Dendritic cell treated with granulocyte-macrophage colony-stimulating factor and Interleukin-4, amounts not matched to agents 40 ng/mL and 50 ng/mL, for 4 days (primary cell): ENCODE measurements around the gene DDX41.
"Not testable (repeated sequence)": the region's sequence is repeated elsewhere in the genome, so short reads cannot be mapped to it uniquely, and the experiment has no call there.

Experiments used
- H3K27ac Mint-ChIP-seq: one replicate; pipeline ENCODE4 v1.8.0; 2022; ENCODE audit warnings: mild to moderate bottlenecking, mixed read lengths
- H3K27me3 Mint-ChIP-seq: one replicate; pipeline ENCODE4 v1.8.0; 2022; ENCODE audit warnings: mild to moderate bottlenecking, mixed read lengths
- H3K36me3 Mint-ChIP-seq: one replicate; pipeline ENCODE4 v1.8.0; 2022; ENCODE audit warnings: low read depth, mixed read lengths
- H3K4me1 Mint-ChIP-seq: one replicate; pipeline ENCODE4 v1.8.0; 2022; ENCODE audit warnings: low read depth, mixed read lengths
- H3K4me3 Mint-ChIP-seq: one replicate; pipeline ENCODE4 v1.8.0; 2022; ENCODE audit warnings: mild to moderate bottlenecking, moderate library complexity, mixed read lengths
- H3K9me3 Mint-ChIP-seq: one replicate; pipeline ENCODE4 v1.8.0; 2022; ENCODE audit warnings: mixed read lengths
- intact Hi-C: fragments of 100-400 bp; cut with micrococcal nuclease; formaldehyde crosslinking; loops from one replicate; pipeline ENCODE4 v1.15.0; 2022

DDX41 gene

DNA sequence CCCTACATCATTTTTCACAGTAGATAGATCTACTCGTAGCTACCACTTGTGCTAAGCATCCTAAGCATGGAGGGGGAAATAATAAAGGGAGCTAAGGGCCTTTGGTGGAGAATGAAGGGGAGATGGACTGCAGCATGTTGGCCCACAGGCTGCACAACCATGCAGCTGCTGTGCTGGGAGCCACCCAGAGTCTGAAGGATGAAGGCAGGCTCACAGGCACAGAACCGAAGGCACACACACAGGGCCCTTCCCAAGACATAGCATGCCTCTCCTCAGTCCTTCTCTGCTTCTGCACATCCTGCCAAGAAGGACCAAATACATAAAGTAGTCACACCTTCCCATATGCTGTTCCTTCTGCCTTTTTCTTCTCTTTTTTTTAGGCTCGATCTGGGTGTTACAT, 31.0 kb upstream of the DDX41 start:
- Mint-ChIP-seq H3K4me1 (peaks cover 46% of the 10 kb centered on the region), H3K4me3 (no peak overlapping the region), H3K27ac (no peak overlapping the region), H3K27me3 (no peaks in the 10 kb centered on the region), H3K36me3 (peaks cover 32% of the 10 kb centered on the region), H3K9me3 (no peaks in the 10 kb centered on the region)
- intact Hi-C loops: no loop called here

DNA sequence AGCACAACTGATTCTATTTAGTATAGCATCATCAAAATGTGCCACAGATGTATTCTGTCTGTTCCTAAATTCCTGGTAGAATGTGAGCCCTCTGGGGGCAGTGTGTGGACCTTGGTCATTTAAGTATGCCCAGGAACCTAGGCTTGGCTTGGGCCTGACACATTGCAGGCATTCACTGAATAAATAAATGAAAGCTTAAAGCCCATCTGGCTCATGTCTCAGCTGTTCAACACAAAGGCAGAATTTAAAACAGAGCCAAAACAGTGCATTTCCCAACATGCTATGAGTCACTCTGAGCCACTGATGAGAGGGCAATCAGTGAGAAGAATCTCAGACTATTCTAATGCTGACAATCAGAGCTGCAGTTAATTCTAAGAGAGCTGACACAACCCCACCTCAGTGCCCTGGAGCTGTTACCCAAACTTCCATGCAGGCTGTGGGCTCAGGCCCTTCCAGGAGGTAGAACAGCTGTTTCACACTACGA, 29.5 kb upstream of the DDX41 start:
- peak overlapping the region; percentile 50 for H3K27ac Mint-ChIP-seq
- intact Hi-C loops: no loop called here
- no peaks in the 10 kb centered on the region for H3K27me3 Mint-ChIP-seq
- H3K4me1 Mint-ChIP-seq: peaks cover 37% of the 10 kb centered on the region
- H3K9me3 Mint-ChIP-seq: no peaks in the 10 kb centered on the region
- H3K36me3 Mint-ChIP-seq: peaks cover 29% of the 10 kb centered on the region
- no peak overlapping the region for H3K4me3 Mint-ChIP-seq

DNA sequence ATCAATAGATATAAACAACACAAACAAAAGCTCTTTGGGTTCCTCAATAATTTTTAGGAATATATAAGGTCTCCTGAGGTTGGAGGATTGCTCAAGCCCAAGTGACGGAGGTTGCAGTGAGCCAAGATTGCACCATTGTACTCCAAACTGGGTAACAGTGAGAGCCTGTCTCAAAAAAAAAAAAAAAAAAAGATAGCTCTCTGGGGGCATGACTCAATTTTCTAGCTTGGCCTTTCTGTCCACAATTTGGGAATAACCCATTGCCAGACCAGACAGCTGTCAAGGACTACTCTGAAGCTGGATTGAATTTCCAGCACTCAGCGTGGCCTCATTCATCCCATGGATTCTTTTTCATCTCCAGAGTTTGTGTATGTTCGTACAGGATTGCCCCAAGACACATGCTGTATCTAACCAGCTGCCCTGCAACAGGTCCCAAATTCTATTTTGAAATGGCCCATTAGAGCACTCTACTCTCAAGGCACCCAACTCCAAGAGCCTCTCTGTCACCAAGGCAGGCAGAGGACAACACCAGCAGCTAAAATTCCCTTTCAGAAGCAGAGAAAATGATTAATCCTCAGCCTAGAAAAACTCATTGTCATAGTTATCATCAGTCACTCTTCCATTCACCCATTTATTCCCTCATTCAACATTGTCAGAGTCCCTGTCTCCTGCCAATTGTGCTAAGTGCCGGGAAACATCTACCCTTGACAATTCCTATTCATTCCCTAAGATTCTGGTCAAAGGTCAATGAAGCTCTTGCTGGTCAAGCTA, 28.9 kb upstream of the DDX41 start:
- H3K4me3 Mint-ChIP-seq: no peak overlapping the region
- no peak overlapping the region for H3K27ac Mint-ChIP-seq
- H3K27me3 Mint-ChIP-seq: no peaks in the 10 kb centered on the region
- H3K9me3 Mint-ChIP-seq: no peaks in the 10 kb centered on the region
- intact Hi-C loops: no loop called here
- peaks cover 37% of the 10 kb centered on the region for H3K4me1 Mint-ChIP-seq
- peaks cover 25% of the 10 kb centered on the region for H3K36me3 Mint-ChIP-seq

- intact Hi-C loops: no loop called here
- Mint-ChIP-seq H3K9me3 (no peaks in the 10 kb centered on the region), H3K36me3 (peaks cover 41% of the 10 kb centered on the region), H3K27me3 (no peaks in the 10 kb centered on the region), H3K4me1 (peaks cover 21% of the 10 kb centered on the region), H3K4me3 (no peak overlapping the region), H3K27ac (no peak overlapping the region)
These were observed 26.2 kb upstream of the DDX41 start for GRCh38 chr5:177542816-177543465.

DNA sequence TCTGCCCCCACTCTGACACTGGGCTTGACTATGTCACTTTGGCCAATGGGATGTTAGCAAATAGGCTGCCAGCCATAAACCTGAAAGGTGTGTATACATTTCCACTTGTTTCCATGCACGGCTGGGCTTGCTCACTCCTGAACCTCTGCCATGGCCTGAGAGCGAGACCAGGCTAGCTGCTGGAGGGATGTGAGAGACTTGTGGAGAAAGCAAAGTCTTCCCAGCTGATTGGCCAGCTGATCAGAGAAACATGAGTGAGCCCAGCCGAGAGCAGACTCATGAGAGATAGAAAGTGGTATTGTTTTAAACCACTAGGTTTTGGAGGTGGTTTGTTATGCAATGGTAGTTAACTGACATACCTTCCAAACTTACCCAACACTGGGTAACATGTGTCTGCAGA, 23.7 kb upstream of the DDX41 start:
- Mint-ChIP-seq H3K4me1 (no peaks in the 10 kb centered on the region), H3K4me3 (no peak overlapping the region), H3K27ac (no peak overlapping the region)

GRCh38 chr5:177539411-177539810, 22.6 kb upstream of the DDX41 start:
- intact Hi-C loops: no loop called here
- H3K4me3 Mint-ChIP-seq: no peak overlapping the region
- H3K4me1 Mint-ChIP-seq: no peaks in the 10 kb centered on the region
- H3K27ac Mint-ChIP-seq: no peak overlapping the region
- H3K9me3 Mint-ChIP-seq: no peaks in the 10 kb centered on the region
- H3K27me3 Mint-ChIP-seq: no peaks in the 10 kb centered on the region
- peaks cover 66% of the 10 kb centered on the region for H3K36me3 Mint-ChIP-seq

More for the DNA sequence above, 23.7 kb upstream of the DDX41 start:
- H3K36me3 Mint-ChIP-seq: peaks cover 60% of the 10 kb centered on the region
- H3K27me3 Mint-ChIP-seq: no peaks in the 10 kb centered on the region
- intact Hi-C loops: no loop called here
- no peaks in the 10 kb centered on the region for H3K9me3 Mint-ChIP-seq

DNA sequence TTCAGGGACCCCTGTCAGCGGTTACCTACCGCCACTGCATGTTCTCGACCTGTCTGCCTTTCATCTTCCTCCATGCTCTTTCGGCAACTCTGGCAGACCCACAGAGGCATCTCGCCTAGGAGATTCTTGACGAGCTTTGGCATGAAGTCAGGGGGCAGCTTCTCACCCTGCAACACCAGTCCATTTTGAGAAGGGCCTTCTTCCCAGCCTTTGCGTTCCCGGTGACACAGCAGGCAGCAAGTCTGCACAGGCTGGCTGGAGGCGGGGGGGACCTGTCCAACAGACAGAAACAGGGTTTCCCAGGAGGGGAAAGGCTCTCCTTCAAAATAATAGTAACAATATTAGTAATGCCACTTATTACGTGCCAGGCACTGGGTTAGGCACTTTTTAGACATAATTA, 22.1 kb upstream of the DDX41 start:
- Mint-ChIP-seq H3K36me3 (peaks cover 64% of the 10 kb centered on the region), H3K9me3 (no peaks in the 10 kb centered on the region), H3K27me3 (no peaks in the 10 kb centered on the region), H3K4me1 (no peaks in the 10 kb centered on the region), H3K4me3 (no peak overlapping the region), H3K27ac (no peak overlapping the region)
- intact Hi-C loops: no loop called here

- Mint-ChIP-seq H3K27me3 (no peaks in the 10 kb centered on the region), H3K27ac (no peak overlapping the region), H3K36me3 (peaks cover 65% of the 10 kb centered on the region), H3K9me3 (no peaks in the 10 kb centered on the region), H3K4me3 (no peak overlapping the region), H3K4me1 (no peaks in the 10 kb centered on the region)
- intact Hi-C loops: no loop called here
These were observed 20.9 kb upstream of the DDX41 start for GRCh38 chr5:177537389-177538361.

GRCh38 chr5:177536386-177536785, 19.6 kb upstream of the DDX41 start:
- Mint-ChIP-seq H3K4me1 (no peaks in the 10 kb centered on the region), H3K4me3 (no peak overlapping the region), H3K36me3 (peaks cover 72% of the 10 kb centered on the region), H3K27ac (no peak overlapping the region), H3K27me3 (no peaks in the 10 kb centered on the region), H3K9me3 (no peaks in the 10 kb centered on the region)
- intact Hi-C loops: no loop called here

- intact Hi-C loops: no loop called here
- peaks cover 84% of the 10 kb centered on the region for H3K36me3 Mint-ChIP-seq
- no peak overlapping the region for H3K27ac Mint-ChIP-seq
- H3K4me1 Mint-ChIP-seq: peaks cover 5% of the 10 kb centered on the region
- no peaks in the 10 kb centered on the region for H3K27me3 Mint-ChIP-seq
- H3K9me3 Mint-ChIP-seq: no peaks in the 10 kb centered on the region
- no peak overlapping the region for H3K4me3 Mint-ChIP-seq
These were observed 18.4 kb upstream of the DDX41 start for GRCh38 chr5:177535125-177535524.

DNA sequence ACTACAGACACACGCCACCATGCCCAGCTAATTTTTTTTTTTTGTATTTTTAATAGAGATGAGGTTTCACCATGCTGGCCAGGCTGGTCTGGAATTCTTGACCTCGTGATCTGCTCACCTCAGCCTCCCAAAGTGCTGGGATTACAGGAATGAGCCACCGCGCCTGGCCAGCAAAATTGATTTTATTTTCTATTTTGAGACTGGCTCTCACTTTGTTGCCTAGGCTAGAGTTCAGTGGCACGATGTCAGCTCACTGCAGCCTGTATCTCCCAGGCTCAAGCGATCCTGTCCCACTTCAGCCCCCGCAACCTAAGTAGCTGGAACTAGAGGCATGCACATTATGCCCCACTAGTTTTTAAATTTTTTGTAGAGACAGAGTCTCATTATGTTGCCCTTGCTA, 17.7 kb upstream of the DDX41 start:
- H3K27me3 Mint-ChIP-seq, H3K4me3 Mint-ChIP-seq, H3K27ac Mint-ChIP-seq, intact Hi-C loops, H3K4me1 Mint-ChIP-seq, H3K9me3 Mint-ChIP-seq: not testable (repeated sequence)
- H3K36me3 Mint-ChIP-seq: peaks cover 84% of the 10 kb centered on the region

DNA sequence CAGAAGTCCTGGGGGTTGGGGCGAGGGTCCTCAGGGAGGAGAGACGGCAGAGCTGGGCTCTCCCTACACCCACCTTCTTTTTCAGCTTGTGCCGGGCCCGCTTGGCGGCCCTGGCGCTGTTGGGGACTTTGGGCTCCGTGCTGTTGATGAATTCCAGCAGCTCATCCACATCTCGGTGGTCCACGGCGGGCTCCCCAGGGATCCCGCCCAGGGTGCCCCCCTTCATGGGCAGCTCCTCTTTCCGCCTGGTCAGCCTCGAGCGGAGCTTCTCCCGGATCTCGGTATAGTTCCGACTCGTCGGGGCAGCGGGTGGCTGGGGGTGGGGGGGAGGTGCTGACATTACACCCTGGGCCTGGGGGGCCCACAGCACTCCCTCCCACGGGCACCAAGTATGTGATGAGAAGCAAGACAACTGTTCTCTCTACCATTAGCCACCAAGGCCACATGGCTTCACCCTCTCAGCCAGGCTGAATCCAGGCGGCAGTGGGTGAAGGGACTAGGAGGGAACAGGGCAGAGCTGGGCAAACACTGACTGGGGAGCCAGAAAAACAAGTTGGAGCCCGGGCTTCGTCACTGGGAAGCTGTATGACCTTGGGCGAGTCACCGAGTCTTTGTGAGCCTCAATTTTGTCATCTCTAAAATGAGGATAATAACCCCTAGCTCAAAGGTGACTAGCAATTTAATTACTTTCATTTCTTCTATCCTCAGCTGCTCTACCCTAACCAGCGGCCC, 14.6 kb upstream of the DDX41 start:
- H3K27ac Mint-ChIP-seq: no peak overlapping the region
- no peaks in the 10 kb centered on the region for H3K9me3 Mint-ChIP-seq
- intact Hi-C loops: no loop called here
- H3K27me3 Mint-ChIP-seq: no peaks in the 10 kb centered on the region
- no peak overlapping the region for H3K4me3 Mint-ChIP-seq
- H3K36me3 Mint-ChIP-seq: peaks cover 54% of the 10 kb centered on the region
- H3K4me1 Mint-ChIP-seq: peaks cover 7% of the 10 kb centered on the region

GRCh38 chr5:177530638-177531037, 13.9 kb upstream of the DDX41 start:
- Mint-ChIP-seq H3K4me3 (no peak overlapping the region), H3K27ac (no peak overlapping the region), H3K4me1 (peaks cover 7% of the 10 kb centered on the region), H3K36me3 (peaks cover 49% of the 10 kb centered on the region), H3K9me3 (no peaks in the 10 kb centered on the region), H3K27me3 (no peaks in the 10 kb centered on the region)
- intact Hi-C loops: no loop called here
